Activated CD8-positive, alpha-beta memory T cell treated with anti-CD3 and anti-CD28 coated beads for 1 hour (primary cell): ENCODE results near the gene MPV17L2.

Source experiments
- DNase-seq, 2 donors: peaks; one replicate each; pipeline ENCODE4 v3.0.0-alpha.2; 2020; ENCODE audit warnings: low read depth in 1 of 2; ENCODE audit errors: extremely low read depth in 1 of 2

Gene MPV17L2

GRCh38 chr19:18160493-18160970, 32.5 kb upstream of the MPV17L2 start:
- no peak for DNase-seq

DNA sequence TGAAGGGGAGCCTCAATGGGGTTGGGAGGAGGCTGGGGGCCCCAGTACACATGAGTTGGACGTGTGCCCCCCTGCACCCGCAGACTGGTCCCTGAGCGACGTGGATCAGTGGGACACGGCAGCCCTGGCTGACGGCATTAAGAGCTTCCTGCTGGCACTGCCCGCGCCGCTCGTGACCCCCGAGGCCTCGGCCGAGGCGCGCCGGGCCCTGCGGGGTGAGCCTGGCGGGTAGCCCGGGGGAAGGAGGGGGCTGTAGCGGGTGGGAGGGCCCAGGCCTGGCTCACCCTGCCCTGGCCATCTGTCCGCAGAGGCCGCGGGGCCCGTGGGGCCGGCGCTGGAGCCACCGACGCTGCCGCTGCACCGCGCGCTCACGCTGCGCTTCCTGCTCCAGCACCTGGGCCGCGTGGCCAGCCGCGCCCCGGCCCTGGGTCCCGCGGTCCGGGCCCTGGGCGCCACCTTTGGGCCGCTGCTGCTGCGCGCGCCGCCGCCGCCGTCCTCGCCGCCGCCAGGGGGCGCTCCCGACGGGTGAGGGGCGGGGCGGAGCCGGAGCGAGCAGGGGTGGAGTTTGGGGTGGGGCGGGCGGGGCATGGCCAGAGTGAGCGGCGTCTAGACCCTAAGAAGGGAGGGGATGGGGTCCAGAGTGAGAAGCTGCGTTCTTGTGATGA, 31.9 kb upstream of the MPV17L2 start:
- peak in 1 of 2 donors; percentile 80 for DNase-seq

- no peak for DNase-seq
These were observed 31.4 kb upstream of the MPV17L2 start for GRCh38 chr19:18161636-18162002.

- DNase-seq, result no peak
These were observed 28.9 kb upstream of the MPV17L2 start for GRCh38 chr19:18164072-18164471.

- no peak for DNase-seq
These were observed 27.0 kb upstream of the MPV17L2 start for GRCh38 chr19:18165794-18166544.

DNA sequence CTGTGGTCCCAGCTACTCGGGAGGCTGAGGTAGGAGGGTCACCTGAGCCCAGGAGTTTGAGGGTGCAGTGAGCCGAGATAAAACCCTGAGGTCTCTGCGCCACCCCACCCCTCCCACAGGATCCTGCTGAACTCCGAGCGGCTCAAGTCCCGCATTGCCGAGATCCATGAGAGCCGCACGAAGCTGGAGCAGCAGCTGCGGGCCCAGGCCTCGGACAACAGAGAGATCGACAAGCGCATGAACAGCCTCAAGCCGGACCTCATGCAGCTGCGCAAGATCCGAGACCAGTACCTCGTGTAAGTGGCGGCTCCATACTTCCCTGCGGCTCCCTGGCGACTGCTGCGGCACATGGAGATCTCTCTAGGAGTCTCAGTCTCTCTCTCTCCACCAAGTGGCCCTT, 26.0 kb upstream of the MPV17L2 start:
- DNase-seq, result no peak

DNA sequence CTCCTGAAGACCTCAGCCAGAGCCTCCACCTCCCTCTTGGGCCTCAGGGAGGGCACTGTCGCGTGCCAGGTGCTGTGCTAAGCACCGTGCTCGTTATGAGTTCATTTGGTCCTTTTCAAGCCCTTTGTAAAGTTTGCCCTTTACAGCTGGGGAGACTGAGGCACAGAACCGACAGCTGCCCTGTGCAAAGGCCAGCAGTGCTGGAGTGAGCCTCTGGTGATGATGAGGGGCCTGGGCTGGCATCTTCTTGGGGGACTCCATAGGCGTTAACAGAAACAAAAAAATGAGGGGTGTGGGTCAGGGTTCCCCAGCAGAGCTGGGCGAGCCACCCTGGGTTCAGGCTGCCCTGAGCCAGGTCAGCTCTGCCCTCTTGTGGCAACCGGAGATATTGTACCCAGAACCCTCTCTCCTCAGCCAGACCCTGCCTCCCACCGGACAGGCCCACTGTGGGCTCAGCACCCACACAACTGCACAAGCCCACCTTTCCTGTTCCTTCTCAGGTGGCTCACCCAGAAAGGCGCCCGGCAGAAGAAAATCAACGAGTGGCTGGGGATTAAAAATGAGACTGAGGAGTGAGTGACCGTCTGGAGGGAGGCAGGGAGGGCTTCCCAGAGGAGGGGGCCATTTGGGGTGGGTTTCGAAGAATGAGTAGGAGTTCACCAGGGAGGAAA, 24.9 kb upstream of the MPV17L2 start:
- no peak for DNase-seq

GRCh38 chr19:18168673-18169381, 24.2 kb upstream of the MPV17L2 start:
- DNase-seq, result no peak

DNA sequence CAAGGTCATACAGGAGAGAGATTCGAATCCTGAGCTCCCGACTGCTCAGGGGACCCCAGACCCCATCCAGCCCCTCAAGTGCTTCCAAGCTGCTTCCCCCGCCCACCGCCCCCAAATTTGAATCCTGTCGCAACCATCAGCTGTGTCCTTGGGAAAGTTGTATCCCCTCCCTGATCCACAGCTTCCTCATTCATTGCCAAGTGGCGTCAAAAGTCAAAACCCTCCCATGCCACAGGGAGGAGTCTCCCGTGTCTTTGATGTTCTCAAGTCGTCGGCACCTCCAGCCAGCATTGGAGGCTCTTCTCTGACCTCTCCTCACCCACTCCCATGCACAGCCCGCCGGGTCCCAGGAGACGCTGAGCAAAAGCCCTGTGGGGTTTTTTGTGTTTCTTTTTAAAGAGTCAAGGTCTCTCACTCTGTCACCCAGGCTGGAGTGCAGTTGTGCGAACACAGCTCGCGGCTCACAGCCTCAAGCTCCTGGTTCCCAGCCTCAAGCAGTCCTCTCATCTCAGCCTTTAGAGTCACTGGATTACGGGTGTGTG, 22.2 kb upstream of the MPV17L2 start:
- DNase-seq, result no peak

GRCh38 chr19:18171605-18172327, 21.3 kb upstream of the MPV17L2 start:
- no peak for DNase-seq

DNA sequence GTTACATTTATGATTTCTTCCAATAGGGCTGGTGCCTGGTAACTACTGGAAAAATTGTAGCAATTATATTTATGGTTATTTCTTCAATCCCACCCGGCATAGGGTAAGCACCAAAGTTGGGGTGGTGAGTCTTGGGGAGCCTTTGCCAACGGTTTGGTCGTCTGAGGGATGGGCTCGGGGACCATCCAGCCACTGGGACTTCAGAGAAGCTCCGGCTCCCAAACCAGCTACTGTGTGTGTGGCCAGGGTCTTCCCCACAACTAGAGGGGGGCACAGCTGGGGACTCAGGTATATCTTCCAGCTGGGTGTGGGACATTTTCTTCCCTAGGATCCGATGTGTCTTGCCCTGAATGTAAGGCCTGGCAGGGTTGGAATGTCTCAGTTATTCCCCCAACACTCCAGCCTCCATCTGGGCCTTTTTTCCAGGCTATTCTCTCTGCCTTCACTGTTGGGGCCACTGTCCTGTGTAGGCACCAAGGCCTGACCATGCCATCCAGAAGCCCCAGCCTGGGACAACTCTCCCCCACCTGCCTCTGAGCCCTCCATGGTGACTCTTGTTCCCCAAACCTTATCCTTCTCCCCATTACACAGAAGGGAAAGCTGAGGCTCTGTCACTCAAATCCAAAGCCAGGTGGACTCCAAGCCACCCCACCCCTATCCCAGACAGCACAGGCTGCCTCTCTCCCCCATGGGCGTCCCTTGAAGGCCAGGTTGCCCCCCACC, 20.5 kb upstream of the MPV17L2 start:
- no peak for DNase-seq

DNA sequence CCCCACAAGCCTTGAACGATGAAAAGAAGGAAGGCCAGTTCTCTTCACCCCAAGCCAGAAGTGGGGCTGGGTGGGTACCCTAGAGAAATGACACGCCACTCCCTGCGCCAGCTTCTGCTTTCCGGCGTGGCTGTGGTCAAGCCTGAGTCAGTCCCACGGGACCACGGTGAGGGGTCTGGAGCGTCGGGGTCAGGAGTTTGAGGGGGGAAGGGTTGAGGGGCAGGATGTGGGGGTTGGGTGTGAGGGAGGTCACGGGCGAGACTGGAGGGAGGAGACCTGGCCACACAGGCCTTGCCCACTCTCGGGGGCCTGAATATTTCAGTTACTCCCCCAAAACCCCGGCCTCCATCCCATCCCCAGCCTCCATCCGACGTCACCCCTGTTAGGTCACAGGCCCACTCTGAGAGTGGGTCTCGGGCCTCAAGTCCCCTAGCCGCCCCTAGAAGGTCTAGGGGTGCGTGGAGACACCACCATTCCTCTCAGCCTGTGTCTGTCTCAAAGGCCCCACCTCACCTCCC, 19.9 kb upstream of the MPV17L2 start:
- no peak for DNase-seq

DNA sequence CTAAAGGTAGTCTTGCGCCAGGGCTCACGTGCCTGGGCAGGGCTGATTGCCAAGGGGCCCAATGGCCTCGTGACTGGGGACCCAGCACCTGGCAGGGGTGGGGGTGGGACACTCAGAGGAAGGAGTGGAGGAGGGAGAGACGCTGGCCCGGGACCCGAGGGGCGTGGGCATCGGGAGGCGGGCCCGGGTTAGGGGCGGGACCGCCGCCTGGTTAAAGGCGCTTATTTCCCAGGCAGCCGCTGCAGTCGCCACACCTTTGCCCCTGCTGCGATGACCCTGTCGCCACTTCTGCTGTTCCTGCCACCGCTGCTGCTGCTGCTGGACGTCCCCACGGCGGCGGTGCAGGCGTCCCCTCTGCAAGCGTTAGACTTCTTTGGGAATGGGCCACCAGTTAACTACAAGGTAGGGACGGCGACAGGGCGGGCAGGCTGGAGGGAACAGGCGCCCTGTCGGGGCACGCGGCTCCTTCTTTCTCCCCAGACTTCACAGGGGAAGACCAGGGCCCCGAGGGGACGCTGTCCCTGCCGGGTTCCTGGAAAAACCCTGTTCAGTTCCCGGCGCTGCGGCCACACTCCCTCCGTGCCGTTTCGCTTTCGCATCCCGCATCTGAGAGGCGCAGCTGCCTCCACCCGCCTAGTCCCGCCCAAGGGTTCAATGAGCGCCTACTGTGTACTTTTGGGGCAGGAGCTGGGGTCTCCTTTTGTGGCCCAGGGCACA, 19.3 kb upstream of the MPV17L2 start, which contains the start of gene IFI30:
Gene IFI30 (plus strand): TSS at position 242 of the 717 bp plus-strand sequence. CDS start 29 bp downstream, at position 271.
- DNase-seq, result no peak

GRCh38 chr19:18174983-18175382, 18.0 kb upstream of the MPV17L2 start:
- DNase-seq, result no peak

DNA sequence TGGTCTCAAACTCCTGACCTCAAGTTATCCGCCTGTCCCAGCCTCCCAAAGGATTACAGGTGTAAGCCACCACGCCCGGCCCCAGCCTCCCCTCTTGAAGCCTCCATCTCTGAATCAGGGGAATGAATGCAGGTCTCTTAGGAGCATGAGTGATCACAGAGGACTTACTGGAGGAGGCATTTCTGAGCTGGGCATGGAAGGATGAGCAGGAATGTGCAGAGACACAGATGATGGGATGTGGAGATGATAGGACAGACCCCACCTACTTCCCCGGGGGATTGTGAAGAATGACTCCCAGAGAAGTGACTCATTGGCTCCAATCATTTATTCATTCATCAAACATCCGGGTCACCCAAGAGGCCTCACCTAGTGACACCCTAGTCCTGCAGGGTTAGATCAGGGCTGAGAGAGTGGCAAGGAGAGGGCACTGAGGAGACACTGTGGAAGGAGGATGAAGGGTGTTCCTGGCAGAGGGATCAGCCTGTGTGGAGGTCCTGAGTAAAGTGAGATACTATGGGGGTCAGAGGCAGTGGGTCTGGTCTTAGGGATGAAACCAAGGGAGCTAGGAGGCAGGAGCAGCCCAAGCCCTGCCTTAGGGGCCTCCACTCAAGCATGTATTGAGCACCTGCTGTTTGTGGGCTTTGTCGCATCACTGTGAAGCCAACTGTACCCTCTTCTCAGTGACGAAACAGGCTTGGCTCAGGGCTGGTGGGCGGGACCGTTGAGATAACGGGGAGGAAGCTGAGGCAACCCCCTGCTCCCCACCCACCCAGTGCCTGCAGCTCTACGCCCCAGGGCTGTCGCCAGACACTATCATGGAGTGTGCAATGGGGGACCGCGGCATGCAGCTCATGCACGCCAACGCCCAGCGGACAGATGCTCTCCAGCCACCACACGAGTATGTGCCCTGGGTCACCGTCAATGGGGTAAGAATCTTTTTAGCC, 16.4 kb upstream of the MPV17L2 start:
- DNase-seq, result no peak

GRCh38 chr19:18179957-18180356, 13.1 kb upstream of the MPV17L2 start:
- DNase-seq, result no peak

- DNase-seq, result no peak
These were observed 9.5 kb upstream of the MPV17L2 start for GRCh38 chr19:18183529-18183928.

DNA sequence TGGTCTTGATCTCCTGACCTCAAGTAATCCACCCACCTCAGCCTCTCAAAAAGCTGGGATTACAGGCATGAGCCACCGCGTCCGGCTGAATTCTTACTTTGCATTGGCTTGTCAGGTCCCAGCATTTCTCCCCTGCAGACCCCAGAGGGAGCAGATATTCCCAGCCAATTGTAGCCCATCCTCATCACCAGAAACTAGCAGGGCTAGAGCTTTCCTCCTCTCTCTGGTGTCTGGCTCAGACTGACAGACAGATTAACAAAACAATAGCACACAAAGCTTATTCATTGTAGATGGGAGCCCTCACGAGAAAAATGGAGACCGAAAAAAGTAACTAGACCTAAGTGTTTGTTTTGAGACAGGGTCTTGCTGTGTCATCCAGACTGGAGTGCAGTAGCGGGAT, 7.5 kb upstream of the MPV17L2 start:
- DNase-seq, result no peak
